HG02763 (cell line): ENCODE measurements around the gene RPP25L.

Experiments used
- ATAC-seq: cut with Tn5 transposase; IDR thresholded peaks from one replicate; pipeline ENCODE4 v1.9.1; 2021; ENCODE audit warnings: mild to moderate bottlenecking, moderate library complexity; ENCODE audit not compliant: unreplicated experiment

Gene RPP25L

GRCh38 chr9:34638138-34638445 lies 26.2 kb upstream of the RPP25L start:
- no peak for ATAC-seq

- peak; percentile 92 for ATAC-seq
These were observed 25.6 kb upstream of the RPP25L start, which contains the start of gene SIGMAR1 for GRCh38 chr9:34637356-34638137. TSS of gene SIGMAR1 (minus strand) at chr9:34637787. CDS start at chr9:34637697, 90 bp downstream.

- ATAC-seq: no peak
These were observed 25.0 kb upstream of the RPP25L start for GRCh38 chr9:34636791-34637355.

GRCh38 chr9:34635556-34635955 lies 23.7 kb upstream of the RPP25L start:
- ATAC-seq: no peak

- ATAC-seq: no peak
These were observed 22.8 kb upstream of the RPP25L start for GRCh38 chr9:34634551-34635248.

- no peak for ATAC-seq
These were observed 22.1 kb upstream of the RPP25L start for GRCh38 chr9:34633851-34634550.

GRCh38 chr9:34633166-34633565 lies 21.3 kb upstream of the RPP25L start:
- no peak for ATAC-seq

- no peak for ATAC-seq
These were observed 18.7 kb upstream of the RPP25L start for GRCh38 chr9:34630402-34631154.

GRCh38 chr9:34629491-34629808 lies 17.6 kb upstream of the RPP25L start:
- no peak for ATAC-seq

GRCh38 chr9:34628656-34629490 lies 17.0 kb upstream of the RPP25L start, which contains the start of gene ARID3C:
TSS of gene ARID3C (minus strand) at chr9:34629066. CDS start at chr9:34628014, 1,052 bp downstream.
- ATAC-seq: no peak

- no peak for ATAC-seq
These were observed 16.1 kb upstream of the RPP25L start for GRCh38 chr9:34627716-34628655.

GRCh38 chr9:34625186-34625486 lies 13.2 kb upstream of the RPP25L start:
- no peak for ATAC-seq

- ATAC-seq: no peak
These were observed 12.7 kb upstream of the RPP25L start for GRCh38 chr9:34624475-34625185.

- no peak for ATAC-seq
These were observed 11.7 kb upstream of the RPP25L start for GRCh38 chr9:34623374-34624235.

GRCh38 chr9:34620061-34620994 lies 8.4 kb upstream of the RPP25L start, which contains the start of gene DCTN3:
TSS of gene DCTN3 (minus strand) at chr9:34620495. CDS start at chr9:34620464, 31 bp downstream.
- ATAC-seq: peak; percentile 99

GRCh38 chr9:34615132-34615531 lies 3.2 kb upstream of the RPP25L start:
- no peak for ATAC-seq
